Right lobe of liver (tissue), 6 donors: ENCODE results near the gene UBXN11. TPM values are rescaled to one million over a fixed set of nuclear protein-coding genes. Genes with fewer than 3 reads are reported as not detected.

Experiments
- ATAC-seq, 4 donors: fragments of 200-7000 bp; cut with Tn5 transposase; one replicate each; pipeline ENCODE4 v1.9.1; 2020; ENCODE audit warnings: mild to moderate bottlenecking in 4 of 4, moderate library complexity in 4 of 4
- DNase-seq, 3 donors: peaks; one replicate each; pipeline ENCODE4 v3.0.0-alpha.2; 2020
- H3K27ac ChIP-seq, 3 donors: fragments of 200-600 bp; one replicate each; pipeline ENCODE4 v1.8.0; 2022
- H3K27me3 ChIP-seq, 2 donors: fragments of 200-600 bp; one replicate each; pipeline ENCODE4 v1.8.0; 2022
- H3K36me3 ChIP-seq, 4 donors: fragments of 200-600 bp; sonication (generic) in 1 of 4; one replicate each; pipeline versions ENCODE4 v1.5.1 to v1.8.0; 2017 to 2022; ENCODE audit warnings: control low read depth in 1 of 4
- H3K4me1 ChIP-seq, 4 donors: fragments of 200-600 bp; sonication (generic) in 1 of 4; one replicate each; pipeline versions ENCODE4 v1.5.1 to v1.8.0; 2017 to 2022; ENCODE audit warnings: control low read depth in 1 of 4
- H3K4me3 ChIP-seq, 3 donors: fragments of 200-600 bp; one replicate each; pipeline ENCODE4 v1.8.0; 2022
- H3K9me3 ChIP-seq, 4 donors: fragments of 200-600 bp; sonication (generic) in 1 of 4; one replicate each; pipeline versions ENCODE4 v1.5.1 to v1.8.0; 2017 to 2022; ENCODE audit warnings: control low read depth in 1 of 4
- CTCF ChIP-seq, 4 donors: fragments of 200-600 bp in 3 of 4; fragments of 450-650 bp in 1 of 4; IDR thresholded peaks; one replicate each; pipeline versions ENCODE4 v1.5.1 to v1.8.0; 2016 to 2022; ENCODE audit warnings: antibody characterized with exemption in 4 of 4, mild to moderate bottlenecking in 2 of 4
- POLR2A ChIP-seq: fragments of 450-650 bp; IDR thresholded peaks from one replicate; pipeline ENCODE4 v1.6.1; 2017; ENCODE audit warnings: antibody characterized with exemption, mild to moderate bottlenecking
- WGBS: methylation state at CpG from one replicate; pipeline ENCODE4 v1.1.6; 2018; ENCODE audit warnings: low coverage, low lambda C conversion rate; ENCODE audit not compliant: insufficient coverage; ENCODE audit errors: missing lambda C conversion rate; 5-methylcytosine and 5-hydroxymethylcytosine counted together
- intact Hi-C, 2 donors: fragments of 100-400 bp; cut with DNase I; formaldehyde crosslinking; loops; one replicate each; pipeline versions ENCODE4 v1.11.2 to v1.14.1; 2022
- total RNA-seq, 6 experiments: library from RNA; depleted of rRNA in 2 of 6; stranded (reverse); fragments of >200 nt in 2 of 6; fragmentation: NEBNext Ultra II Directional in 3 of 6; extraction: Animal tissue kit (Norgen Biotek cat#: 25700) in 3 of 6; gene quantifications; one replicate each; pipeline versions ENCODE4 v1.1.0 to v1.2.4, GENCODE V29; 2016 to 2023
- donor health status: DM: no; HTN: yes; CAD: no.
- donor health status: DM: no; HTN: no; CAD: no.
- donor health status: DM: no; HTN: no; CAD: no.
- donor health status: DM: no; HTN: yes; CAD: no.
- donor health status: DM: no; HTN: yes; CAD: no.

The UBXN11 gene
- total RNA-seq, 6 experiments from 2014 or later, result 4.3 to 11.3 (median 7.0) TPM

DNA sequence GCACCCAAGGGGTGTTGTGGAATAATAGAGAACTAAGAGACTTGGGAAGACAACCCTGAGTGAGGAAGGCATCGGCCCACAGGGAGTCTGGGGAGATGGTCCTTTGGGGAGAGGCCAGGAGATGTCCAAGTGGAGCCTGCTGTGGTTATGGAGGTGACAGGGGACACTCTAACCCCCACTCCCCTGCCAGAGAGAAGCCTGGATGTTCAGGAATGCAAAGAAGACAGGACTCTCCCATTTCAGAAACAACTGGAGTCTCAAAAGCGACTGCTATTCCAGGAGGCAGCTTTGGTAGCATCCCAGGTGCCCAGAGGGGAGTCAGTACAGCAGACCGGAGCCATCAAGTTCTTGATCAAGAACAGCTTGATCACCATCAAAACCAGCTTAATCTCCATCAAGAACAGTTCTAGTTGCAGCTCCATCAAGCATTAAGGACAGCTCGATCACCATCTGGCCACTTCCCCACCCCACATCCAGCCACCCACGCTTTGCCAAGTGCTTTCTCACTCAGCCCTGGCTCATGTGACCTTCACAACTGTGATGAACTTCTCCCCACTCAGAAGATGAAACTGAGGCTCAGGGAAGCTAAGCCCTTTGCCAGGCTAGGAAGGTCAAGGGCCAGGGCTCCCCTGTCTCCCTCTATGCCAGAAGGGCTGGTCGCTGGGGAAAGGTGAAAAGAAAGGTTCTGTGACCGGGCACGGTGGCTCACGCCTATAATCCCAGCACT lies 12.1 kb upstream of the UBXN11 start:
- Histone ChIP-seq H3K36me3 (no peaks in the 10 kb centered on the region), H3K27me3 (no peaks in the 10 kb centered on the region), H3K4me3 (peak overlapping the region in 1 of 3 donors; percentile 35), H3K4me1 (no peaks in the 10 kb centered on the region), H3K9me3 (no peaks in the 10 kb centered on the region), H3K27ac (peak overlapping the region; percentile 8 to 22 (median 10))
- 55% methylated on average over 7 of the region's 9 CpGs for WGBS
- peak in 3 of 4 donors; percentile 10 to 47 (median 23) for ATAC-seq
- intact Hi-C loops, result no loop called here
- TF ChIP-seq CTCF (IDR thresholded peaks at IDR 0.05) (no peak), POLR2A (no peak)
- DNase-seq, result no peak

DNA sequence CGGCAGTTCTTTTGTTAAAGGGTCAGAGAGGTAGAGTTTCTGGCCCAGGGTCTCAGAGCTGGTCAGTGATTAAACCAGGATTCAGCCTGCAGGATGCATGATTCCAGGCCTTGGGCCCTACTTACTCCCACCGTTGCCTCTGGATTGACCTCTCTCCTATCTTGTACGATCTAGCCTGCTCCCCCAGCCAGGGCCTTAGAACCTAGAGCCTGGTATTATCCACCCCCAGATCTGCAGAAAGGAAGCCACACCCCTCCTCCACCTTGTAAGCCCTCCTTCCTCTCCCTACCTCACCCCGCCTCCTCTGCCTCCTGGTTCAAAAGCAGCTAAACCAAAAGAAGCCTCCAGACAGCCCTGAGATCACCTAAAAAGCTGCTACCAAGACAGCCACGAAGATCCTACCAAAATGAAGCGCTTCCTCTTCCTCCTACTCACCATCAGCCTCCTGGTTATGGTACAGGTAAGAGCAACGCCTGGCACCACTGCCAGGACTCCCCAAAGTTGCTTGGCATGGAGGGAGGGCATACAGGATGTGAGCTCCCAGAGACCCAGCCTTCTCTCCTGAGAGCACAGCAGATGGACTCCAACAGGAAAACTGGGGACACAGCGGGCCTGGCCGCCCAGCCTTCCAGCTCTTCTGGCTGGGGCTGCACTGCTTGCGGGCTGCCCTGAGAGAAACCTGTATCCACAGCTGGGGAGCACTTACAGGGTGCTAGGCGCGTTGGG lies 11.3 kb upstream of the UBXN11 start, which contains the start of gene CD52:
Gene CD52 (plus strand): TSS at position 347 of the 726 bp plus-strand sequence. CDS start 60 bp downstream, at position 407.
- peak within 1 kb of the TSS in 1 of 3 donors; percentile 35 for H3K4me3 ChIP-seq
- intact Hi-C loops, result no loop called here

DNA sequence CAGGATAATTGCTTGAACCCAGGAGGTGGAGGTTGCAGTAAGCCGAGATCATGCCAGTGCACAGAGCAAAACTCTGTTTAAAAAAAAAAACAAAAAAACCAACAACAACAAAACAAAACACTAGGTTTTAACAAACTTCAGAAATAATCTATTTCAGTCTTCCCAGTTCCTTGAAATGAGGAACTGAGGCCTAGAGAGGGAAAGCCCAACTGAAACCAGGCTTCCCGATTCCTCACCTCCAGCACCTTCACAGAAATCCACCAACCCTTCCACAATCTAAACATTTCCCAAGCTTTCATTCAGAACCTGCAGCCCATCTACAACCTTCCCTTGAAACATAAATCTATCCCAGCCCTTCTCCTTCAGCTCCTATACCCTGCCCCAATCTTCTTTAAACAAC lies 10.7 kb upstream of the UBXN11 start:
- no peak for ATAC-seq
- DNase-seq, result no peak
- intact Hi-C loops, result no loop called here
- 60% methylated on average over 2 of the region's 2 CpGs for WGBS
- Histone ChIP-seq H3K27ac (no peak overlapping the region), H3K27me3 (no peaks in the 10 kb centered on the region), H3K9me3 (no peaks in the 10 kb centered on the region), H3K4me1 (no peaks in the 10 kb centered on the region), H3K4me3 (no peak overlapping the region), H3K36me3 (no peaks in the 10 kb centered on the region)
- no peak for TF ChIP-seq CTCF (IDR thresholded peaks at IDR 0.05)
- no peak for TF ChIP-seq POLR2A

More for the DNA sequence above, 11.3 kb upstream of the UBXN11 start, which contains the start of gene CD52:
- no peak for ATAC-seq
- no peak for DNase-seq
- Histone ChIP-seq H3K36me3 (no peaks in the 10 kb centered on the region), H3K4me1 (no peaks in the 10 kb centered on the region), H3K27ac (peak within 1 kb of the TSS; percentile 8 to 22 (median 10)), H3K9me3 (no peaks in the 10 kb centered on the region), H3K27me3 (no peaks in the 10 kb centered on the region)
- WGBS, result 52% methylated on average over 9 of the region's 12 CpGs
- TF ChIP-seq CTCF (IDR thresholded peaks at IDR 0.05) (no peak), POLR2A (no peak)

GRCh38 chr1:26315874-26316850 lies 9.7 kb upstream of the UBXN11 start:
- TF ChIP-seq POLR2A (no peak), CTCF (IDR thresholded peaks at IDR 0.05) (no peak)
- 66% methylated on average over 4 of the region's 8 CpGs for WGBS
- H3K9me3 ChIP-seq, result no peaks in the 10 kb centered on the region
- intact Hi-C loops, result no loop called here
- no peaks in the 10 kb centered on the region for H3K36me3 ChIP-seq
- no peak overlapping the region for H3K4me3 ChIP-seq
- DNase-seq, result no peak
- no peaks in the 10 kb centered on the region for H3K27me3 ChIP-seq
- no peak overlapping the region for H3K27ac ChIP-seq
- no peaks in the 10 kb centered on the region for H3K4me1 ChIP-seq
- ATAC-seq, result no peak
